GM12865 (cell line): ENCODE data around the gene PAPSS2.

Source experiments
- DNase-seq: peaks from one replicate; pipeline ENCODE4 v3.0.0; 2010; ENCODE audit warnings: low read depth
- H3K4me3 ChIP-seq: 2 replicates; pipeline ENCODE4 v1.5.1; 2011; ENCODE audit warnings: mild to moderate bottlenecking, low read depth, low read length, control low read depth
- CTCF ChIP-seq: IDR thresholded peaks from 2 replicates; pipeline ENCODE4 v1.5.1; 2011; ENCODE audit warnings: low read length, control low read depth, low read depth, inconsistent platforms; ENCODE audit not compliant: insufficient read depth; ENCODE audit errors: missing control alignments

PAPSS2 gene

GRCh38 chr10:87634311-87634710 is 25.4 kb upstream of the PAPSS2 start:
- DNase-seq, result no peak

GRCh38 chr10:87635498-87636312 is 24.0 kb upstream of the PAPSS2 start:
- no peak for TF ChIP-seq CTCF
- peak; percentile 74 for DNase-seq
- no peak overlapping the region for H3K4me3 ChIP-seq

More at GRCh38 chr10:87634311-87634710, 25.4 kb upstream of the PAPSS2 start:
- no peak overlapping the region for H3K4me3 ChIP-seq
- no peak for TF ChIP-seq CTCF

- H3K4me3 ChIP-seq, result no peak overlapping the region
Measured at GRCh38 chr10:87636313-87636915, 23.3 kb upstream of the PAPSS2 start.

GRCh38 chr10:87639493-87639892 is 20.2 kb upstream of the PAPSS2 start:
- no peak overlapping the region for H3K4me3 ChIP-seq
- DNase-seq, result no peak
- no peak for TF ChIP-seq CTCF

More at GRCh38 chr10:87636313-87636915, 23.3 kb upstream of the PAPSS2 start:
- DNase-seq, result no peak
- TF ChIP-seq CTCF, result no peak

- H3K4me3 ChIP-seq, result no peak overlapping the region
- no peak for DNase-seq
- no peak for TF ChIP-seq CTCF
Measured at GRCh38 chr10:87640043-87640442, 19.6 kb upstream of the PAPSS2 start.

GRCh38 chr10:87642486-87642885 is 17.2 kb upstream of the PAPSS2 start:
- no peak for DNase-seq
- no peak for TF ChIP-seq CTCF
- no peak overlapping the region for H3K4me3 ChIP-seq
